HEK293 (cell line): ENCODE data around the gene GMDS.

Source experiments
- KLF1 ChIP-seq: fragments of 450-650 bp; formaldehyde crosslinking; IDR thresholded peaks from 2 replicates; pipeline ENCODE4 v1.5.1; 2016; ENCODE audit warnings: missing biosample characterization, missing genetic modification characterization
- SP2 ChIP-seq: fragments of 450-650 bp; formaldehyde crosslinking; IDR thresholded peaks from 2 replicates; pipeline ENCODE4 v1.5.1; 2016; ENCODE audit warnings: missing biosample characterization, missing genetic modification characterization
- TCF7L2 ChIP-seq: IDR thresholded peaks from 2 replicates; pipeline ENCODE4 v1.6.1; 2011; ENCODE audit warnings: low read depth, mild to moderate bottlenecking, inconsistent platforms, low read length, moderate library complexity, borderline replicate concordance
- ZBTB1 ChIP-seq: fragments of 450-650 bp; formaldehyde crosslinking; IDR thresholded peaks from 2 replicates; pipeline ENCODE4 v1.5.1; 2016; ENCODE audit warnings: missing biosample characterization, missing genetic modification characterization
- ZBTB21 ChIP-seq: fragments of 450-650 bp; formaldehyde crosslinking; IDR thresholded peaks from 2 replicates; pipeline ENCODE4 v1.5.1; 2017; ENCODE audit warnings: missing biosample characterization, missing genetic modification characterization
- ZBTB7A ChIP-seq: fragments of 450-650 bp; formaldehyde crosslinking; IDR thresholded peaks from 2 replicates; pipeline ENCODE4 v1.5.1; 2016; ENCODE audit warnings: low read depth, missing biosample characterization, missing genetic modification characterization
- ZNF266 ChIP-seq: fragments of 450-650 bp; formaldehyde crosslinking; IDR thresholded peaks from 2 replicates; pipeline ENCODE4 v1.5.1; 2016; ENCODE audit warnings: missing biosample characterization, missing genetic modification characterization, low read depth
- ZNF391 ChIP-seq: fragments of 450-650 bp; formaldehyde crosslinking; IDR thresholded peaks from 2 replicates; pipeline ENCODE4 v1.5.1; 2016; ENCODE audit warnings: low read depth, missing biosample characterization, missing genetic modification characterization, borderline replicate concordance
- ZNF571 ChIP-seq: fragments of 450-650 bp; formaldehyde crosslinking; IDR thresholded peaks from 2 replicates; pipeline ENCODE4 v1.5.0; 2017; ENCODE audit warnings: missing biosample characterization, missing genetic modification characterization
- ZNF791 ChIP-seq: fragments of 450-650 bp; formaldehyde crosslinking; IDR thresholded peaks from 2 replicates; pipeline ENCODE4 v1.5.1; 2016; ENCODE audit warnings: missing biosample characterization, missing genetic modification characterization
- TF ChIP-seq, protein P1 (sequence below): fragments of 450-650 bp; formaldehyde crosslinking; IDR thresholded peaks from 2 replicates; pipeline ENCODE4 v1.5.1; 2016; ENCODE audit warnings: missing biosample characterization, missing genetic modification characterization
- TF ChIP-seq, protein P2 (sequence below): fragments of 450-650 bp; formaldehyde crosslinking; IDR thresholded peaks from 2 replicates; pipeline ENCODE4 v1.5.1; 2016; ENCODE audit warnings: missing biosample characterization, missing genetic modification characterization, low read depth
- TF ChIP-seq, protein P3 (sequence below): fragments of 450-650 bp; formaldehyde crosslinking; IDR thresholded peaks from 2 replicates; pipeline ENCODE4 v1.5.1; 2016; ENCODE audit warnings: missing biosample characterization, missing genetic modification characterization
- TF ChIP-seq, protein P4 (sequence below): fragments of 450-650 bp; formaldehyde crosslinking; IDR thresholded peaks from 2 replicates; pipeline ENCODE4 v1.5.1; 2016; ENCODE audit warnings: missing biosample characterization, missing genetic modification characterization

DNA sequence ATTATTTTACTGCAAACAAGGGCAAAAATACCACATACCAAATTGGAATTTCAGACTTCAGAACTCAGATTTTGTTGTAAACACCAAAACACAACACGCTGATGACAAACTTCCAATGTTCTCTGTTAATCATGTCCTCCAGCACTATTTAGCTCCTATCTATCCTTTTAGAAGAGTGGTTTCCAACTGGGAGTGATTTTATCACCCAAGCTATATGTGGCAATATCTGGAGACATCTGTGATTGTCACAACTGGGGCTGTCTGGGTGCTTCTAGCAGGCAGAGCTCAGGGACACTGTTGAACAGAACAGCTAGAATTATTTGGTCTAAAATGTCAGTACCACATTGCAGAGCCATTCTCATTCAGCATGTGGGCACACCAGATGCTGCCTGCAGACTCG lies 391.1 kb downstream of the GMDS start:
- TF ChIP-seq ZNF791, result no peak
- TF ChIP-seq, protein P1, sequence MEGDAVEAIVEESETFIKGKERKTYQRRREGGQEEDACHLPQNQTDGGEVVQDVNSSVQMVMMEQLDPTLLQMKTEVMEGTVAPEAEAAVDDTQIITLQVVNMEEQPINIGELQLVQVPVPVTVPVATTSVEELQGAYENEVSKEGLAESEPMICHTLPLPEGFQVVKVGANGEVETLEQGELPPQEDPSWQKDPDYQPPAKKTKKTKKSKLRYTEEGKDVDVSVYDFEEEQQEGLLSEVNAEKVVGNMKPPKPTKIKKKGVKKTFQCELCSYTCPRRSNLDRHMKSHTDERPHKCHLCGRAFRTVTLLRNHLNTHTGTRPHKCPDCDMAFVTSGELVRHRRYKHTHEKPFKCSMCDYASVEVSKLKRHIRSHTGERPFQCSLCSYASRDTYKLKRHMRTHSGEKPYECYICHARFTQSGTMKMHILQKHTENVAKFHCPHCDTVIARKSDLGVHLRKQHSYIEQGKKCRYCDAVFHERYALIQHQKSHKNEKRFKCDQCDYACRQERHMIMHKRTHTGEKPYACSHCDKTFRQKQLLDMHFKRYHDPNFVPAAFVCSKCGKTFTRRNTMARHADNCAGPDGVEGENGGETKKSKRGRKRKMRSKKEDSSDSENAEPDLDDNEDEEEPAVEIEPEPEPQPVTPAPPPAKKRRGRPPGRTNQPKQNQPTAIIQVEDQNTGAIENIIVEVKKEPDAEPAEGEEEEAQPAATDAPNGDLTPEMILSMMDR (tag by site-specific recombination), result no peak
- no peak for TF ChIP-seq SP2 (tag by site-specific recombination)
- TF ChIP-seq, protein P2, sequence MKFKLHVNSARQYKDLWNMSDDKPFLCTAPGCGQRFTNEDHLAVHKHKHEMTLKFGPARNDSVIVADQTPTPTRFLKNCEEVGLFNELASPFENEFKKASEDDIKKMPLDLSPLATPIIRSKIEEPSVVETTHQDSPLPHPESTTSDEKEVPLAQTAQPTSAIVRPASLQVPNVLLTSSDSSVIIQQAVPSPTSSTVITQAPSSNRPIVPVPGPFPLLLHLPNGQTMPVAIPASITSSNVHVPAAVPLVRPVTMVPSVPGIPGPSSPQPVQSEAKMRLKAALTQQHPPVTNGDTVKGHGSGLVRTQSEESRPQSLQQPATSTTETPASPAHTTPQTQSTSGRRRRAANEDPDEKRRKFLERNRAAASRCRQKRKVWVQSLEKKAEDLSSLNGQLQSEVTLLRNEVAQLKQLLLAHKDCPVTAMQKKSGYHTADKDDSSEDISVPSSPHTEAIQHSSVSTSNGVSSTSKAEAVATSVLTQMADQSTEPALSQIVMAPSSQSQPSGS (tag by site-specific recombination), result no peak
- TF ChIP-seq ZBTB1 (tag by site-specific recombination), result no peak
- no peak for TF ChIP-seq TCF7L2
- no peak for TF ChIP-seq ZNF571
- TF ChIP-seq ZNF266 (tag by site-specific recombination), result no peak
- no peak for TF ChIP-seq KLF1
- no peak for TF ChIP-seq ZBTB7A (tag by site-specific recombination)
- TF ChIP-seq ZBTB21 (tag by site-specific recombination), result no peak
- TF ChIP-seq ZNF391 (tag by site-specific recombination), result no peak
- TF ChIP-seq, protein P3, sequence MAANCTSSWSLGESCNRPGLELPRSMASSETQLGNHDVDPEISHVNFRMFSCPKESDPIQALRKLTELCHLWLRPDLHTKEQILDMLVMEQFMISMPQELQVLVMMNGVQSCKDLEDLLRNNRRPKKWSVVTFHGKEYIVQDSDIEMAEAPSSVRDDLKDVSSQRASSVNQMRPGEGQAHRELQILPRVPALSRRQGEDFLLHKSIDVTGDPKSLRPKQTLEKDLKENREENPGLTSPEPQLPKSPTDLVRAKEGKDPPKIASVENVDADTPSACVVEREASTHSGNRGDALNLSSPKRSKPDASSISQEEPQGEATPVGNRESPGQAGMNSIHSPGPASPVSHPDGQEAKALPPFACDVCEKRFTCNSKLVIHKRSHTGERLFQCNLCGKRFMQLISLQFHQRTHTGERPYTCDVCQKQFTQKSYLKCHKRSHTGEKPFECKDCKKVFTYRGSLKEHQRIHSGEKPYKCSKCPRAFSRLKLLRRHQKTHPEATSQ (tag by site-specific recombination), result no peak
- TF ChIP-seq, protein P4, sequence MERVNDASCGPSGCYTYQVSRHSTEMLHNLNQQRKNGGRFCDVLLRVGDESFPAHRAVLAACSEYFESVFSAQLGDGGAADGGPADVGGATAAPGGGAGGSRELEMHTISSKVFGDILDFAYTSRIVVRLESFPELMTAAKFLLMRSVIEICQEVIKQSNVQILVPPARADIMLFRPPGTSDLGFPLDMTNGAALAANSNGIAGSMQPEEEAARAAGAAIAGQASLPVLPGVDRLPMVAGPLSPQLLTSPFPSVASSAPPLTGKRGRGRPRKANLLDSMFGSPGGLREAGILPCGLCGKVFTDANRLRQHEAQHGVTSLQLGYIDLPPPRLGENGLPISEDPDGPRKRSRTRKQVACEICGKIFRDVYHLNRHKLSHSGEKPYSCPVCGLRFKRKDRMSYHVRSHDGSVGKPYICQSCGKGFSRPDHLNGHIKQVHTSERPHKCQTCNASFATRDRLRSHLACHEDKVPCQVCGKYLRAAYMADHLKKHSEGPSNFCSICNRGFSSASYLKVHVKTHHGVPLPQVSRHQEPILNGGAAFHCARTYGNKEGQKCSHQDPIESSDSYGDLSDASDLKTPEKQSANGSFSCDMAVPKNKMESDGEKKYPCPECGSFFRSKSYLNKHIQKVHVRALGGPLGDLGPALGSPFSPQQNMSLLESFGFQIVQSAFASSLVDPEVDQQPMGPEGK (tag by site-specific recombination), result no peak
